D341Med (cell line): ENCODE data around the gene KCTD2.
"Not testable (repeated sequence)": the region's sequence is repeated elsewhere in the genome, so short reads cannot be mapped to it uniquely, and the experiment has no call there.

Experiments
- DNase-seq: peaks from one replicate; pipeline ENCODE4 v3.0.0; 2012; ENCODE audit warnings: low spot score

Gene KCTD2

GRCh38 chr17:75051941-75052340, 4.9 kb downstream of the KCTD2 start:
- no peak for DNase-seq

GRCh38 chr17:75059369-75060345, 12.6 kb downstream of the KCTD2 start:
- DNase-seq: peak; percentile 81

GRCh38 chr17:75060434-75061054, 13.5 kb downstream of the KCTD2 start:
- peak; percentile 87 for DNase-seq

GRCh38 chr17:75061055-75061438, 14.0 kb downstream of the KCTD2 start:
- DNase-seq: peak; percentile 74

- peak; percentile 56 for DNase-seq
Measured at GRCh38 chr17:75061618-75062017, 14.6 kb downstream of the KCTD2 start.

- no peak for DNase-seq
Measured at GRCh38 chr17:75063201-75063600, 16.2 kb downstream of the KCTD2 start.

GRCh38 chr17:75063626-75064025, 16.6 kb downstream of the KCTD2 start:
- no peak for DNase-seq

GRCh38 chr17:75064040-75064439, 17.0 kb downstream of the KCTD2 start:
- no peak for DNase-seq

- DNase-seq: no peak
Measured at GRCh38 chr17:75064460-75064859, 17.4 kb downstream of the KCTD2 start.

- no peak for DNase-seq
Measured at GRCh38 chr17:75064867-75065561, 18.0 kb downstream of the KCTD2 start.

- no peak for DNase-seq
Measured at GRCh38 chr17:75065562-75066151, 18.6 kb downstream of the KCTD2 start.

- no peak for DNase-seq
Measured at GRCh38 chr17:75067856-75068255, 20.8 kb downstream of the KCTD2 start.

- no peak for DNase-seq
Measured at GRCh38 chr17:75068750-75069149, 21.7 kb downstream of the KCTD2 start.

GRCh38 chr17:75069783-75070182, 22.8 kb downstream of the KCTD2 start:
- DNase-seq: peak; percentile 66

- DNase-seq: not testable (repeated sequence)
Measured at GRCh38 chr17:75071478-75072271, 24.6 kb downstream of the KCTD2 start.

- DNase-seq: not testable (repeated sequence)
Measured at GRCh38 chr17:75072909-75073308, 25.9 kb downstream of the KCTD2 start.

GRCh38 chr17:75073618-75074047, 26.6 kb downstream of the KCTD2 start:
- no peak for DNase-seq

- DNase-seq: no peak
Measured at GRCh38 chr17:75074532-75074931, 27.5 kb downstream of the KCTD2 start.

GRCh38 chr17:75075597-75076336, 28.7 kb downstream of the KCTD2 start:
- no peak for DNase-seq

GRCh38 chr17:75077072-75077495, 30.1 kb downstream of the KCTD2 start:
- no peak for DNase-seq
